Liver (tissue), 9 donors: Measurements from ENCODE around the gene CELSR2. TPM values are rescaled to one million over a fixed set of nuclear protein-coding genes. Genes with fewer than 3 reads are reported as not detected.

ENCODE experiments used
- DNase-seq: peaks from one replicate; pipeline ENCODE4 v3.0.0-alpha.2; 2017; ENCODE audit warnings: low spot score
- H3K27ac ChIP-seq, 2 donors: one replicate each; pipeline ENCODE4 v1.7.0; 2013; ENCODE audit warnings: inconsistent platforms in 2 of 2, low read length in 2 of 2, control low read depth in 1 of 2, low read depth in 1 of 2, mild to moderate bottlenecking in 1 of 2
- H3K27me3 ChIP-seq, 4 donors: one replicate each; pipeline versions ENCODE4 v1.6.1 to v1.7.0; 2013; ENCODE audit warnings: low read length in 3 of 4, inconsistent platforms in 1 of 4, mild to moderate bottlenecking in 1 of 4, moderate library complexity in 1 of 4; ENCODE audit not compliant: control insufficient read depth in 4 of 4, insufficient read depth in 4 of 4
- H3K36me3 ChIP-seq, 4 donors: one replicate each; pipeline versions ENCODE4 v1.6.1 to v1.7.0; 2013; ENCODE audit warnings: low read length in 3 of 4, mild to moderate bottlenecking in 3 of 4, low read depth in 1 of 4, moderate library complexity in 1 of 4; ENCODE audit not compliant: control insufficient read depth in 4 of 4, insufficient read depth in 3 of 4
- H3K4me1 ChIP-seq, 4 donors: one replicate each; pipeline versions ENCODE4 v1.6.1 to v1.7.0; 2013; ENCODE audit warnings: low read length in 3 of 4, mild to moderate bottlenecking in 3 of 4, moderate library complexity in 1 of 4; ENCODE audit not compliant: control insufficient read depth in 4 of 4, insufficient read depth in 4 of 4
- H3K4me3 ChIP-seq, 3 donors: one replicate each; pipeline versions ENCODE4 v1.6.1 to v1.7.0; 2013; ENCODE audit warnings: low read length in 3 of 3, control low read depth in 1 of 3, low read depth in 1 of 3, mild to moderate bottlenecking in 1 of 3
- H3K9ac ChIP-seq, 2 donors: one replicate each; pipeline ENCODE4 v1.7.0; 2013; ENCODE audit warnings: low read length in 2 of 2, mild to moderate bottlenecking in 2 of 2, moderate library complexity in 2 of 2, control low read depth in 1 of 2, low read depth in 1 of 2
- H3K9me3 ChIP-seq, 4 donors: one replicate each; pipeline versions ENCODE4 v1.6.1 to v1.7.0; 2013; ENCODE audit warnings: low read length in 3 of 4; ENCODE audit not compliant: control insufficient read depth in 4 of 4
- EGR1 ChIP-seq, 2 donors: IDR thresholded peaks; 2 replicates each; pipeline ENCODE4 v1.6.1; 2016 to 2018; ENCODE audit warnings: antibody characterized with exemption in 2 of 2, low read depth in 2 of 2
- FOXA2 ChIP-seq: IDR thresholded peaks from 2 replicates; pipeline ENCODE4 v1.6.1; 2016; ENCODE audit warnings: antibody characterized with exemption
- GABPA ChIP-seq, 2 donors: IDR thresholded peaks in 1 of 2; conservative IDR thresholded peaks in 1 of 2; 2 replicates each; pipeline ENCODE4 v1.6.1; 2016; ENCODE audit warnings: antibody characterized with exemption in 2 of 2, mild to moderate bottlenecking in 1 of 2, moderate library complexity in 1 of 2
- HNF4A ChIP-seq, 2 donors: conservative IDR thresholded peaks; 2 replicates each; pipeline ENCODE4 v1.6.1; 2016; ENCODE audit warnings: antibody characterized with exemption in 2 of 2, mild to moderate bottlenecking in 2 of 2
- HNF4G ChIP-seq: IDR thresholded peaks from 2 replicates; pipeline ENCODE4 v1.6.1; 2016; ENCODE audit warnings: antibody characterized with exemption
- JUND ChIP-seq, 2 donors: IDR thresholded peaks; 2 replicates each; pipeline ENCODE4 v1.6.1; 2016; ENCODE audit warnings: antibody characterized with exemption in 2 of 2
- RAD21 ChIP-seq, 2 donors: IDR thresholded peaks; 2 replicates each; pipeline ENCODE4 v1.6.1; 2016; ENCODE audit warnings: antibody characterized with exemption in 2 of 2, mild to moderate bottlenecking in 2 of 2
- RXRA ChIP-seq, 2 donors: IDR thresholded peaks; 2 replicates each; pipeline ENCODE4 v1.6.1; 2017 to 2018; ENCODE audit warnings: antibody characterized with exemption in 2 of 2, mild to moderate bottlenecking in 1 of 2
- SP1 ChIP-seq: IDR thresholded peaks from 2 replicates; pipeline ENCODE4 v1.6.1; 2018; ENCODE audit warnings: antibody characterized with exemption, mild to moderate bottlenecking
- TAF1 ChIP-seq: conservative IDR thresholded peaks from 2 replicates; pipeline ENCODE4 v1.6.1; 2016; ENCODE audit warnings: antibody characterized with exemption, mild to moderate bottlenecking
- YY1 ChIP-seq: IDR thresholded peaks from 2 replicates; pipeline ENCODE4 v1.6.1; 2016; ENCODE audit warnings: antibody characterized with exemption, mild to moderate bottlenecking
- WGBS: extraction: QIAGEN DNeasy Blood & Tissue Kit; methylation state at CpG from one replicate; pipeline ENCODE4 v1.1.7; 2013; 5-methylcytosine and 5-hydroxymethylcytosine counted together
- polyA plus RNA-seq, 2 donors: library from polyadenylated mRNA; stranded (reverse) in 1 of 2; unstranded in 1 of 2; fragments of 200-250 nt in 1 of 2; fragments of >200 nt in 1 of 2; fragmentation: Nextera tagmentation in 1 of 2; extraction: Ambion mirVana in 1 of 2; gene quantifications; one replicate each; pipeline versions ENCODE4 v1.2.1 to v1.2.3, GENCODE V29; 2013 to 2015
- total RNA-seq, 2 donors: library from RNA; depleted of rRNA; stranded (reverse); fragments of >200 nt; gene quantifications; one replicate each; pipeline ENCODE4 v1.2.3, GENCODE V29; 2014
- TF ChIP-seq, protein P1 (sequence below): IDR thresholded peaks from 2 replicates; pipeline ENCODE4 v1.6.1; 2016; ENCODE audit warnings: antibody characterized with exemption
- TF ChIP-seq, protein P2 (sequence below): IDR thresholded peaks from 2 replicates; pipeline ENCODE4 v1.6.1; 2016; ENCODE audit warnings: antibody characterized with exemption
- TF ChIP-seq, protein P3 (sequence below): fragments of 150-350 bp; IDR thresholded peaks from 2 replicates; pipeline ENCODE4 v1.5.1; 2017; ENCODE audit warnings: improper control_type of control experiment, low read depth, low read length; ENCODE audit not compliant: missing input control
- TF ChIP-seq, protein P4 (sequence below): IDR thresholded peaks from 2 replicates; pipeline ENCODE4 v1.6.1; 2016; ENCODE audit warnings: antibody characterized with exemption
- donor health status: healthy.
- donor health status: healthy.
- donor health status: healthy.
- donor health status: healthy.
- donor health status: healthy.

The CELSR2 gene
- total and polyA plus RNA-seq, 4 donors, result 0.73 to 1.6 (median 1.2) TPM

DNA sequence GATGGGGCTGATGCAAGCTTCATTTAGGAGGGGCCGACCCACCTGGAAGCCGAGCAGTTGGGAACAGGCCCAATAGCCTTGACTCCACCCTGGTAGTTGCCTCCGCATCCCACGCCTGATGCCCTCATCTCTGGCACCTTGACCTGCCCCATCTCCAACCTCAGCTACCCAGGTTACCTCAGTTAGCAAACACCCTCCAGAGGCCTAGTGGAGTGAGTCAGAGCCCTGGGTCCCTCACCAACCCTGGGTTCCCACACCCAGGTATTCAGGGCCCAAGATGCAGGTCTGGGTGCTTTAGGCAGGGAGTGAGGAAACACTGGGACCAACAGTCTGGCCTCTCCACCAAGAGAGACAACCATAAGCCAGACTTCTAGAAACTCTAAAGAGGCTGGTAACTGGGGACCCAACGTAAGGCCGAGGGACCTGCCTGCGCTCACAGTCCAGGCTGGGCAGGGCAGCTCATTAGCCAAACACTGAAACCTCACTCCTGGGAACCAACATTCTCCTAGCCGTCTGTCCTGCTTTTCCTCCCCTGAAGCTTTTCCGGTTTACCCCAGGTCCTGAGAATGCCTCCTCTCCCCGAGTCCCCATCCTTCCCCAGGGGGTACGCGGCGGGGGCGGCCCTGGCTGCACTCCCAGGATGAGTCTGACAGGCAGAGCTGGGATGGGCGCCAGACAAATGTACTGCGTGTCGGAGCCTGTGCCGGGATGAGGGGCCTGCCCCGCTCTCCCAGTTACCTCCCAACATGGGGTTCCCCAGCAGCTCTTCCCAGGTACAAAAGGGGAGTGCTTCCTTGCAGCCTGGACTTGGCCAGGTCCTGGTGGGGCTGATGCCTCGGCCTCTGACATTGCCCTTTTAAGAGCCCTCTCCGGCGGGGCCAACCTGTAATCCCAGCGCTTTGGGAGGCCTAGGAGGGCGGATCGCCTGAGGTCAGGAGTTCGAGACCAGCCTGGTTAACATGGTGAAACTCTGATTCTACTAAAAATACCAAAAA lies 8.9 kb upstream of the CELSR2 start:
- Histone ChIP-seq H3K9ac (no peak overlapping the region), H3K27ac (no peak overlapping the region), H3K36me3 (peaks cover 7 to 38% (median 31%) of the 10 kb centered on the region in 4 donors), H3K4me1 (peaks cover 0 to 16% (median 5%) of the 10 kb centered on the region in 4 donors), H3K4me3 (no peak overlapping the region), H3K9me3 (no peaks in the 10 kb centered on the region), H3K27me3 (no peaks in the 10 kb centered on the region)
- DNase-seq, result no peak
- TF ChIP-seq SP1, result peak; percentile 2
- no peak for TF ChIP-seq EGR1 (IDR thresholded peaks at IDR 0.05; ENCODE audit: low read depth in 2 of 2)
- 44% methylated on average over 26 of the region's 26 CpGs for WGBS

DNA sequence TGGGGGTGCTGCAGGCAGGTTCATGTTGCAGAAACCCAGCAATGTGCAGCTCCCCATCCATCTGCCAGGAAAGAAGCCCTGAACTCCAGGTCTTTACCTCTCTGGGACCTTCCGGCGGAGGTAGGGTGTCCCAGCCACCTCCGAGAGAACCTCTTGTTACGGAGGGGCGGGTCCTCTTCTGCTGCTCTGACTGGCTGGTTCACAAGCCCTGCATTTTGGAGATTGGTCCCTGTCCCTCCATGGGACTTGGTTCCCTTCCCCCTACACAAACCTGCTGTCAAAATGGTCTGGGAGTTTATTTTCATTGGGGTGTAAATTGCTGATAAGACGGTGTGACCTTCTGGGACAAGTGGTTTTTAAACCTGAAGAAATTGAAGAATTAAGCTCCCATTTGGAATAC lies 8.0 kb upstream of the CELSR2 start:
- peaks cover 2 to 29% (median 22%) of the 10 kb centered on the region in 4 donors for H3K36me3 ChIP-seq
- H3K27ac ChIP-seq, result no peak overlapping the region
- no peak overlapping the region for H3K4me3 ChIP-seq
- DNase-seq, result no peak
- H3K27me3 ChIP-seq, result no peaks in the 10 kb centered on the region
- TF ChIP-seq TAF1 (no peak), FOXA2 (no peak), YY1 (no peak), HNF4G (no peak), RAD21 (IDR thresholded peaks at IDR 0.05) (no peak), HNF4A (conservative IDR thresholded peaks at IDR 0.05) (no peak)
- TF ChIP-seq, protein P1, sequence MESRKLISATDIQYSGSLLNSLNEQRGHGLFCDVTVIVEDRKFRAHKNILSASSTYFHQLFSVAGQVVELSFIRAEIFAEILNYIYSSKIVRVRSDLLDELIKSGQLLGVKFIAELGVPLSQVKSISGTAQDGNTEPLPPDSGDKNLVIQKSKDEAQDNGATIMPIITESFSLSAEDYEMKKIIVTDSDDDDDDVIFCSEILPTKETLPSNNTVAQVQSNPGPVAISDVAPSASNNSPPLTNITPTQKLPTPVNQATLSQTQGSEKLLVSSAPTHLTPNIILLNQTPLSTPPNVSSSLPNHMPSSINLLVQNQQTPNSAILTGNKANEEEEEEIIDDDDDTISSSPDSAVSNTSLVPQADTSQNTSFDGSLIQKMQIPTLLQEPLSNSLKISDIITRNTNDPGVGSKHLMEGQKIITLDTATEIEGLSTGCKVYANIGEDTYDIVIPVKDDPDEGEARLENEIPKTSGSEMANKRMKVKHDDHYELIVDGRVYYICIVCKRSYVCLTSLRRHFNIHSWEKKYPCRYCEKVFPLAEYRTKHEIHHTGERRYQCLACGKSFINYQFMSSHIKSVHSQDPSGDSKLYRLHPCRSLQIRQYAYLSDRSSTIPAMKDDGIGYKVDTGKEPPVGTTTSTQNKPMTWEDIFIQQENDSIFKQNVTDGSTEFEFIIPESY, result no peak
- TF ChIP-seq, protein P2, sequence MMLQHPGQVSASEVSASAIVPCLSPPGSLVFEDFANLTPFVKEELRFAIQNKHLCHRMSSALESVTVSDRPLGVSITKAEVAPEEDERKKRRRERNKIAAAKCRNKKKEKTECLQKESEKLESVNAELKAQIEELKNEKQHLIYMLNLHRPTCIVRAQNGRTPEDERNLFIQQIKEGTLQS, result no peak
- TF ChIP-seq, protein P3, sequence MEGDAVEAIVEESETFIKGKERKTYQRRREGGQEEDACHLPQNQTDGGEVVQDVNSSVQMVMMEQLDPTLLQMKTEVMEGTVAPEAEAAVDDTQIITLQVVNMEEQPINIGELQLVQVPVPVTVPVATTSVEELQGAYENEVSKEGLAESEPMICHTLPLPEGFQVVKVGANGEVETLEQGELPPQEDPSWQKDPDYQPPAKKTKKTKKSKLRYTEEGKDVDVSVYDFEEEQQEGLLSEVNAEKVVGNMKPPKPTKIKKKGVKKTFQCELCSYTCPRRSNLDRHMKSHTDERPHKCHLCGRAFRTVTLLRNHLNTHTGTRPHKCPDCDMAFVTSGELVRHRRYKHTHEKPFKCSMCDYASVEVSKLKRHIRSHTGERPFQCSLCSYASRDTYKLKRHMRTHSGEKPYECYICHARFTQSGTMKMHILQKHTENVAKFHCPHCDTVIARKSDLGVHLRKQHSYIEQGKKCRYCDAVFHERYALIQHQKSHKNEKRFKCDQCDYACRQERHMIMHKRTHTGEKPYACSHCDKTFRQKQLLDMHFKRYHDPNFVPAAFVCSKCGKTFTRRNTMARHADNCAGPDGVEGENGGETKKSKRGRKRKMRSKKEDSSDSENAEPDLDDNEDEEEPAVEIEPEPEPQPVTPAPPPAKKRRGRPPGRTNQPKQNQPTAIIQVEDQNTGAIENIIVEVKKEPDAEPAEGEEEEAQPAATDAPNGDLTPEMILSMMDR, result no peak
- no peak overlapping the region for H3K9ac ChIP-seq
- no peaks in the 10 kb centered on the region for H3K9me3 ChIP-seq
- WGBS, result 27% methylated on average over 6 of the region's 6 CpGs
- peaks cover 0 to 16% (median 5%) of the 10 kb centered on the region in 4 donors for H3K4me1 ChIP-seq

DNA sequence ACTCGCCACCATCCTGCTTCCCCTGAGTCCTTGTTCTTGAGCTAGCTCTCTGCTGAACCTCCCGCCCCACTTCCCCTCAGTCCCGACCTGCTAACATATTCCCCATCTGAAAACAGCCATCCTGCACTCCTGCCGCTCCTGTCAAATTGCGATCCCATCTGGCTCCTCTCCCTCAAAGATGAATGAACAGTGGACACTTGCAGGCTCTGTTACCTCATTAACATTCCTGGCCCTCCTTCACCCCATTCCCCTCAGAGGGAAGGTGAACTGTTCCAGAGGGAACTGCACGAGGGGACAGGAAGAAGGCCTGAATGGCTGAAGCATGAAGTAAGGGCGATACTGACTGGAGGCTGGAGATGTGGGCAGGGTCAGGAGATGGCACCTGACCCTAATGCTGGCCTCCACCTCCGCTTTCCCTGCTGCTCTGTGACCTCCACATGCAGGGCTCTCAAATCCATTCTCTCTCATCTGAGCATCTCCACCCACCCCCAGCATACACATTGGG lies 7.4 kb upstream of the CELSR2 start:
- Histone ChIP-seq H3K9ac (no peak overlapping the region), H3K27ac (no peak overlapping the region), H3K27me3 (no peaks in the 10 kb centered on the region), H3K9me3 (no peaks in the 10 kb centered on the region), H3K4me3 (no peak overlapping the region), H3K36me3 (peaks cover 0 to 23% (median 17%) of the 10 kb centered on the region in 4 donors), H3K4me1 (peaks cover 0 to 16% (median 5%) of the 10 kb centered on the region in 4 donors)
- WGBS, result 26% methylated on average over 8 of the region's 8 CpGs
- no peak for DNase-seq
- TF ChIP-seq SP1, result no peak
- TF ChIP-seq, protein P1, result no peak
- TF ChIP-seq HNF4G, result no peak
- no peak for TF ChIP-seq TAF1
- TF ChIP-seq, protein P4, sequence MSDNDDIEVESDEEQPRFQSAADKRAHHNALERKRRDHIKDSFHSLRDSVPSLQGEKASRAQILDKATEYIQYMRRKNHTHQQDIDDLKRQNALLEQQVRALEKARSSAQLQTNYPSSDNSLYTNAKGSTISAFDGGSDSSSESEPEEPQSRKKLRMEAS, result no peak
- no peak for TF ChIP-seq RXRA (IDR thresholded peaks at IDR 0.05)
- no peak for TF ChIP-seq GABPA (IDR thresholded peaks at IDR 0.05 in 1 of 2, conservative IDR thresholded peaks at IDR 0.05 in 1 of 2)
- TF ChIP-seq RAD21 (IDR thresholded peaks at IDR 0.05), result no peak
- TF ChIP-seq, protein P2, result no peak
- no peak for TF ChIP-seq JUND (IDR thresholded peaks at IDR 0.05)
- no peak for TF ChIP-seq EGR1 (IDR thresholded peaks at IDR 0.05; ENCODE audit: low read depth in 2 of 2)
